Activated B cell treated with CpG ODN at 0.5 μM for 24 hours (primary cell): ENCODE measurements around the gene FOLR2. TPM values are rescaled to one million over a fixed set of nuclear protein-coding genes. Genes with fewer than 3 reads are reported as not detected.
"Not testable (repeated sequence)": the region's sequence is repeated elsewhere in the genome, so short reads cannot be mapped to it uniquely, and the experiment has no call there.

ENCODE experiments used
- ATAC-seq: fragments of 200-7000 bp; cut with Tn5 transposase; one replicate; pipeline ENCODE4 v1.10.0; 2021; ENCODE audit warnings: low read depth, mild to moderate bottlenecking, moderate library complexity
- CTCF ChIA-PET: fragments of 350-600 bp; sonication (Branson Sonifier 250); formaldehyde crosslinking; loops from one replicate; lab custom pipeline; 2021; ENCODE audit warnings: antibody characterized with exemption; lab: Charles Lee
- POLR2A ChIA-PET: fragments of 350-600 bp; sonication (Branson Sonifier 250); formaldehyde crosslinking; loops from one replicate; lab custom pipeline; 2021; ENCODE audit warnings: antibody characterized with exemption; lab: Charles Lee
- DNase-seq: peaks from one replicate; pipeline ENCODE4 v3.0.0; 2022
- H3K27ac Mint-ChIP-seq: one replicate; pipeline ENCODE4 v1.8.0; 2020; ENCODE audit warnings: mixed read lengths
- H3K27me3 Mint-ChIP-seq: one replicate; pipeline ENCODE4 v1.8.0; 2021; ENCODE audit warnings: mixed read lengths
- H3K36me3 Mint-ChIP-seq: one replicate; pipeline ENCODE4 v1.8.0; 2021; ENCODE audit warnings: low read depth, mixed read lengths
- H3K4me1 Mint-ChIP-seq: one replicate; pipeline ENCODE4 v1.8.0; 2021; ENCODE audit warnings: mixed read lengths
- H3K4me3 Mint-ChIP-seq: one replicate; pipeline ENCODE4 v1.8.0; 2020; ENCODE audit warnings: mild to moderate bottlenecking, mixed read lengths
- H3K9me3 Mint-ChIP-seq: one replicate; pipeline ENCODE4 v1.8.0; 2020; ENCODE audit warnings: mixed read lengths
- CTCF ChIP-seq: fragments of 200-600 bp; IDR thresholded peaks from one replicate; pipeline ENCODE4 v1.8.0; 2022; ENCODE audit warnings: antibody characterized with exemption, mild to moderate bottlenecking
- intact Hi-C: fragments of 100-400 bp; cut with micrococcal nuclease; formaldehyde crosslinking; loops from one replicate; pipeline ENCODE4 v1.15.1; 2024
- total RNA-seq: library from RNA; stranded (reverse); gene quantifications from 2 replicates; pipeline ENCODE4 v1.2.3, GENCODE V29; 2022

FOLR2 gene
- total RNA-seq, 1 donor from 2014 or later, result 0.67 TPM

GRCh38 chr11:72177656-72178055 lies 38.9 kb upstream of the FOLR2 start:
- DNase-seq, result no peak
- Mint-ChIP-seq H3K4me1 (no peaks in the 10 kb centered on the region), H3K9me3 (no peaks in the 10 kb centered on the region), H3K36me3 (no peaks in the 10 kb centered on the region), H3K4me3 (no peak overlapping the region), H3K27me3 (peaks cover 19% of the 10 kb centered on the region), H3K27ac (no peak overlapping the region)
- CTCF ChIA-PET, result no interaction called here
- TF ChIP-seq CTCF, result no peak
- ATAC-seq, result no peak
- intact Hi-C loops, result no loop called here
- POLR2A ChIA-PET, result no interaction called here

- Mint-ChIP-seq H3K4me1 (peaks cover 4% of the 10 kb centered on the region), H3K27ac (no peak overlapping the region), H3K36me3 (no peaks in the 10 kb centered on the region), H3K4me3 (no peak overlapping the region), H3K27me3 (peaks cover 22% of the 10 kb centered on the region), H3K9me3 (no peaks in the 10 kb centered on the region)
- ChIA-PET POLR2A (no interaction called here), CTCF (interaction anchor here (1.3 kb wide), 1 partner anchor 154 kb away, joined by 4 read pairs; no protein-coding TSS in a partner anchor)
- TF ChIP-seq CTCF, result no peak
- intact Hi-C loops, result no loop called here
- no peak for DNase-seq
- no peak for ATAC-seq
These were observed 37.4 kb upstream of the FOLR2 start for GRCh38 chr11:72179049-72179803.

GRCh38 chr11:72179804-72180396 lies 36.7 kb upstream of the FOLR2 start:
- no peak for ATAC-seq
- TF ChIP-seq CTCF, result no peak
- Mint-ChIP-seq H3K27me3 (peaks cover 22% of the 10 kb centered on the region), H3K4me1 (peaks cover 4% of the 10 kb centered on the region), H3K4me3 (no peak overlapping the region), H3K9me3 (no peaks in the 10 kb centered on the region), H3K36me3 (no peaks in the 10 kb centered on the region), H3K27ac (no peak overlapping the region)
- CTCF ChIA-PET, result interaction anchor here (1.3 to 2.4 kb wide), 2 partner anchors 36 to 155 kb away, joined by 4 to 8 read pairs; no protein-coding TSS in a partner anchor
- no peak for DNase-seq
- POLR2A ChIA-PET, result no interaction called here
- intact Hi-C loops, result loop anchor here (2.0 to 5.0 kb wide), 2 partner anchors 37 to 232 kb away; no protein-coding TSS in a partner anchor

- ATAC-seq, DNase-seq, H3K4me1 Mint-ChIP-seq, H3K36me3 Mint-ChIP-seq, H3K27ac Mint-ChIP-seq, POLR2A ChIA-PET, H3K4me3 Mint-ChIP-seq, H3K9me3 Mint-ChIP-seq: not testable (repeated sequence)
- H3K27me3 Mint-ChIP-seq, result peaks cover 22% of the 10 kb centered on the region
- CTCF ChIA-PET, result interaction anchor here (2.4 kb wide), 1 partner anchor 37 kb away, joined by 8 read pairs; no protein-coding TSS in a partner anchor
- intact Hi-C loops, result loop anchor here (2.0 to 5.0 kb wide), 2 partner anchors 38 to 231 kb away; no protein-coding TSS in a partner anchor
These were observed 35.6 kb upstream of the FOLR2 start for GRCh38 chr11:72180892-72181552.

GRCh38 chr11:72181553-72181958 lies 35.0 kb upstream of the FOLR2 start:
- CTCF ChIA-PET, result interaction anchor here (2.4 kb wide), 1 partner anchor 37 kb away, joined by 8 read pairs; no protein-coding TSS in a partner anchor
- H3K9me3 Mint-ChIP-seq, ATAC-seq, H3K36me3 Mint-ChIP-seq, H3K4me1 Mint-ChIP-seq, H3K4me3 Mint-ChIP-seq, H3K27ac Mint-ChIP-seq, DNase-seq, POLR2A ChIA-PET: not testable (repeated sequence)
- H3K27me3 Mint-ChIP-seq, result peaks cover 22% of the 10 kb centered on the region
- intact Hi-C loops, result loop anchor here (2.0 to 5.0 kb wide), 2 partner anchors 39 to 231 kb away; no protein-coding TSS in a partner anchor
